ENCODE data around the gene CD8A. TPM values are rescaled to one million over a fixed set of nuclear protein-coding genes. Genes with fewer than 3 reads are reported as not detected.

Gene CD8A
- total and polyA plus RNA-seq, 10 of the 15 experiments (the other 5 are each of a cell fraction or from before 2014, with no cell fraction given): 0.15 to 0.43 TPM; not detected in 8

DNA sequence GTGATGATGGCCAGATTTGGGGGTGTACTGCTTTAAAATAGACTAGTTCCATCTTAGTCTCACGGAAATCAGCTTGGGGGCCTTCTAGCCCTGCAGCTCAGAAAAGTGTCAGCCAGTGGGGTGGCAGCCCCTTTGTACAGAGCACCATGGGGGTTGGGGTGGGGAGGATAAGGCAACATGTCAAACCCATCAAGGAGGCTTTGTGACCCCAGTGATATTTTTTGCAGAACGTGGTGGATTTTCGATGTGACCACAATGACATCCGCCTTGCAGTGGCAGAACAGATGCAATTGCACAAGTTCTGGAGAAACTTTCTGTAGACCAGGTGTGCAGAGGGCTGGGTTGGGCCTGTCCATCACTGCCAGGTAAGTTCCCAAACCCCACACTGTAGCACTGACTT, 3.0 kb upstream of the CD8A start (continued):
- TF ChIP-seq, protein P1, sequence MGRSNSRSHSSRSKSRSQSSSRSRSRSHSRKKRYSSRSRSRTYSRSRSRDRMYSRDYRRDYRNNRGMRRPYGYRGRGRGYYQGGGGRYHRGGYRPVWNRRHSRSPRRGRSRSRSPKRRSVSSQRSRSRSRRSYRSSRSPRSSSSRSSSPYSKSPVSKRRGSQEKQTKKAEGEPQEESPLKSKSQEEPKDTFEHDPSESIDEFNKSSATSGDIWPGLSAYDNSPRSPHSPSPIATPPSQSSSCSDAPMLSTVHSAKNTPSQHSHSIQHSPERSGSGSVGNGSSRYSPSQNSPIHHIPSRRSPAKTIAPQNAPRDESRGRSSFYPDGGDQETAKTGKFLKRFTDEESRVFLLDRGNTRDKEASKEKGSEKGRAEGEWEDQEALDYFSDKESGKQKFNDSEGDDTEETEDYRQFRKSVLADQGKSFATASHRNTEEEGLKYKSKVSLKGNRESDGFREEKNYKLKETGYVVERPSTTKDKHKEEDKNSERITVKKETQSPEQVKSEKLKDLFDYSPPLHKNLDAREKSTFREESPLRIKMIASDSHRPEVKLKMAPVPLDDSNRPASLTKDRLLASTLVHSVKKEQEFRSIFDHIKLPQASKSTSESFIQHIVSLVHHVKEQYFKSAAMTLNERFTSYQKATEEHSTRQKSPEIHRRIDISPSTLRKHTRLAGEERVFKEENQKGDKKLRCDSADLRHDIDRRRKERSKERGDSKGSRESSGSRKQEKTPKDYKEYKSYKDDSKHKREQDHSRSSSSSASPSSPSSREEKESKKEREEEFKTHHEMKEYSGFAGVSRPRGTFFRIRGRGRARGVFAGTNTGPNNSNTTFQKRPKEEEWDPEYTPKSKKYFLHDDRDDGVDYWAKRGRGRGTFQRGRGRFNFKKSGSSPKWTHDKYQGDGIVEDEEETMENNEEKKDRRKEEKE (IDR thresholded peaks at IDR 0.05): no peak
- no peak for TF ChIP-seq MYC (IDR thresholded peaks at IDR 0.05; ENCODE audit: insufficient read depth, insufficient read length, insufficient replicate concordance, low read length, severe bottlenecking)

DNA sequence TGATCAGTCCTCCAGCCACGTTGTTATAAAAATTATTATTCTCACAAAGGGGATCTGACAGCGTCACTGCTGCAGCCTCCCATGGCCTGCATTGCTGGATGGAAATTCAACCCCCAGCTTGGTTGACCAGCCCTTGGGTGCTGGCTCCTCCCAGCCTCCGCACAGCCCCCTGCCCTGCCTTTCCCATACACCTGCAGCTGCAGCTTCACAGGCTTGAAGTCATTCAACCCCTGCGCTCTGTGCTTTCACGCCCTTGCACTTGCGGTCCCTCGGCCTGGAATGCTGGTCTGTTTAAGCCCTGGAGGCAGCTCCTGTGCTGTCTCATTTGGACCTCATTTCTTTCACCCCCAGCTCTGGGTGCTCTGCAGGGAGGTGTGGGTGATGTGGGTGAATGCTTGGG, 860 bp upstream of the CD8A start:
- ChIA-PET SMC1A (ENCODE audit: uncharacterized antibody, unreplicated experiment) (no interaction called here), POLR2A (no interaction called here), RAD21 (ENCODE audit: unreplicated experiment) (no interaction called here), CTCF (no interaction called here)
- FAIRE-seq (no peak), DNase-seq (ENCODE audit: low read depth, low spot score) (no peak), ATAC-seq (no peak)
- no peak overlapping the region for H2AFZ ChIP-seq (ENCODE audit: control insufficient read depth, low read depth, low read length)
- peaks cover 9 to 21% of the 10 kb centered on the region in 2 experiments for H3K27me3 ChIP-seq (replicated peaks in 1 of 2; ENCODE audit: control insufficient read depth in 2 of 2, insufficient read depth in 2 of 2, low read length in 1 of 2)
- no peaks in the 10 kb centered on the region for H4K20me1 ChIP-seq (ENCODE audit: control insufficient read depth, insufficient read depth)
- H3K4me2 ChIP-seq (ENCODE audit: control insufficient read depth, insufficient read depth): no peak overlapping the region
- H3K4me3 ChIP-seq: no peak overlapping the region
- H3K9ac ChIP-seq (ENCODE audit: control insufficient read depth, insufficient read depth, low read length): no peak overlapping the region
- in situ Hi-C loops (cut with MboI): no loop called here
- intact Hi-C loops (cut with micrococcal nuclease; ENCODE audit: unreplicated experiment): no loop called here
- H3K36me3 ChIP-seq (ENCODE audit: control insufficient read depth in 2 of 2, insufficient read depth in 2 of 2, low read length in 1 of 2): no peaks in the 10 kb centered on the region
- no peaks in the 10 kb centered on the region for H3K79me2 ChIP-seq (ENCODE audit: control insufficient read depth, insufficient read depth, low read length)
- BruUV-seq (replicated peaks): no TSS peak
- 49% methylated on average over 7 of the region's 7 CpGs for WGBS (ENCODE audit: insufficient coverage, insufficient replicate concordance, low lambda C conversion rate, missing lambda C conversion rate)
- no peaks in the 10 kb centered on the region for H3K4me1 ChIP-seq (ENCODE audit: control insufficient read depth, insufficient read depth, low read length)
- no peak overlapping the region for H3K27ac ChIP-seq (ENCODE audit: control insufficient read depth, insufficient read depth)
- peaks cover 5% of the 10 kb centered on the region for H3K9me3 ChIP-seq (replicated peaks; ENCODE audit: control insufficient read depth, insufficient read depth, low read length)
- TF ChIP-seq PAX8 (IDR thresholded peaks at IDR 0.05) (no peak), HDAC6 (IDR thresholded peaks at IDR 0.05; ENCODE audit: unreplicated experiment) (no peak), POU2F2 (IDR thresholded peaks at IDR 0.05; ENCODE audit: borderline replicate concordance, low read depth, low read length) (no peak), PAX5 (IDR thresholded peaks at IDR 0.05; ENCODE audit: borderline replicate concordance, low read depth, low read length) (no peak), NFYB (IDR thresholded peaks at IDR 0.05; ENCODE audit: insufficient read depth, low read depth, low read length) (no peak), HCFC1 (IDR thresholded peaks at IDR 0.05; ENCODE audit: low read length) (no peak), GABPA (IDR thresholded peaks at IDR 0.05; ENCODE audit: low read depth) (no peak), SPI1 (IDR thresholded peaks at IDR 0.05; ENCODE audit: borderline replicate concordance, insufficient read depth, low read depth, low read length) (no peak), ETV6 (conservative IDR thresholded peaks at IDR 0.05 in 1 of 2, IDR thresholded peaks at IDR 0.05 in 1 of 2; ENCODE audit: borderline replicate concordance in 1 of 2, low read depth in 1 of 2) (no peak), YY1 (IDR thresholded peaks at IDR 0.05; ENCODE audit: low read depth, low read length) (no peak)
- TF ChIP-seq, protein P2, sequence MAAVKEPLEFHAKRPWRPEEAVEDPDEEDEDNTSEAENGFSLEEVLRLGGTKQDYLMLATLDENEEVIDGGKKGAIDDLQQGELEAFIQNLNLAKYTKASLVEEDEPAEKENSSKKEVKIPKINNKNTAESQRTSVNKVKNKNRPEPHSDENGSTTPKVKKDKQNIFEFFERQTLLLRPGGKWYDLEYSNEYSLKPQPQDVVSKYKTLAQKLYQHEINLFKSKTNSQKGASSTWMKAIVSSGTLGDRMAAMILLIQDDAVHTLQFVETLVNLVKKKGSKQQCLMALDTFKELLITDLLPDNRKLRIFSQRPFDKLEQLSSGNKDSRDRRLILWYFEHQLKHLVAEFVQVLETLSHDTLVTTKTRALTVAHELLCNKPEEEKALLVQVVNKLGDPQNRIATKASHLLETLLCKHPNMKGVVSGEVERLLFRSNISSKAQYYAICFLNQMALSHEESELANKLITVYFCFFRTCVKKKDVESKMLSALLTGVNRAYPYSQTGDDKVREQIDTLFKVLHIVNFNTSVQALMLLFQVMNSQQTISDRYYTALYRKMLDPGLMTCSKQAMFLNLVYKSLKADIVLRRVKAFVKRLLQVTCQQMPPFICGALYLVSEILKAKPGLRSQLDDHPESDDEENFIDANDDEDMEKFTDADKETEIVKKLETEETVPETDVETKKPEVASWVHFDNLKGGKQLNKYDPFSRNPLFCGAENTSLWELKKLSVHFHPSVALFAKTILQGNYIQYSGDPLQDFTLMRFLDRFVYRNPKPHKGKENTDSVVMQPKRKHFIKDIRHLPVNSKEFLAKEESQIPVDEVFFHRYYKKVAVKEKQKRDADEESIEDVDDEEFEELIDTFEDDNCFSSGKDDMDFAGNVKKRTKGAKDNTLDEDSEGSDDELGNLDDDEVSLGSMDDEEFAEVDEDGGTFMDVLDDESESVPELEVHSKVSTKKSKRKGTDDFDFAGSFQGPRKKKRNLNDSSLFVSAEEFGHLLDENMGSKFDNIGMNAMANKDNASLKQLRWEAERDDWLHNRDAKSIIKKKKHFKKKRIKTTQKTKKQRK (IDR thresholded peaks at IDR 0.05; ENCODE audit: low read depth, low read length): no peak
- TF ChIP-seq, protein P3, sequence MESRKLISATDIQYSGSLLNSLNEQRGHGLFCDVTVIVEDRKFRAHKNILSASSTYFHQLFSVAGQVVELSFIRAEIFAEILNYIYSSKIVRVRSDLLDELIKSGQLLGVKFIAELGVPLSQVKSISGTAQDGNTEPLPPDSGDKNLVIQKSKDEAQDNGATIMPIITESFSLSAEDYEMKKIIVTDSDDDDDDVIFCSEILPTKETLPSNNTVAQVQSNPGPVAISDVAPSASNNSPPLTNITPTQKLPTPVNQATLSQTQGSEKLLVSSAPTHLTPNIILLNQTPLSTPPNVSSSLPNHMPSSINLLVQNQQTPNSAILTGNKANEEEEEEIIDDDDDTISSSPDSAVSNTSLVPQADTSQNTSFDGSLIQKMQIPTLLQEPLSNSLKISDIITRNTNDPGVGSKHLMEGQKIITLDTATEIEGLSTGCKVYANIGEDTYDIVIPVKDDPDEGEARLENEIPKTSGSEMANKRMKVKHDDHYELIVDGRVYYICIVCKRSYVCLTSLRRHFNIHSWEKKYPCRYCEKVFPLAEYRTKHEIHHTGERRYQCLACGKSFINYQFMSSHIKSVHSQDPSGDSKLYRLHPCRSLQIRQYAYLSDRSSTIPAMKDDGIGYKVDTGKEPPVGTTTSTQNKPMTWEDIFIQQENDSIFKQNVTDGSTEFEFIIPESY (IDR thresholded peaks at IDR 0.05): no peak
